ENCODE measurements around the gene EMILIN2. TPM values are rescaled to one million over a fixed set of nuclear protein-coding genes. Genes with fewer than 3 reads are reported as not detected.

Gene EMILIN2
- total and polyA plus RNA-seq, 2 of the 8 experiments (the other 6 are each of a cell fraction or from before 2014, with no cell fraction given), result 6.0 to 7.5 TPM

DNA sequence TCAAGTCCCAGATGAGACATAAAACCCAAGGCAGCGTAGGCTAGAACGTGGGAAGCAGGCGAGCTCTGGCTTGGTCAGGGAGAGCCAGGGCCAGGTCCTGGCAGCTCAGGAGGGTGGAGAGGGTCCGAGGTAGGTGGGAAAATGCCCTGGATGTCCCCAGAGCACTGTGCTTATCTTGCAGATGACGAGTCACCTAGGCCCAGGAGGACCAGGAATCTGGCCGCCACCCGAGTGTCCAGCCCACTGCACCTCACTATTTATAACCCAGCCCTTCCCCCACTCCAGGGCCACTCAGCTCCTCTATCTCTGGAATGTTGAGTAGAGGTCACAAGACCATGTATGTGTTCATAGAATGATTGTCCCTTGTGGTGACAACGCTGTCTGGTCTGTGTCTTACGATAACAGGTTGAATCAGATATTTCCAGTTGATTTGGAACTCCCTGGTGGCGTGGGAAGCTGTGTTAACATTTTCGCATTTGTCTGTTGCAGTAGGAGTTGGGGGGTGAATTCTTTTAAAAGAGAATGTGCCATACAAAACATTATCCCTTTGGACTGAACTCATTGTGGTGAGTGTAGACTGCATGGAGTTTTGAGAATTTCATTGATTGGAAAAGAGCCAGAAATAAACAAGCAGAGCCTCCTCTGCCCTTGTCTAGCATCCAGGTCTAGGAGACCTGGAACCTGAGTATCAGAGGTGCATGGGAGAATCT is 47.5 kb downstream of the EMILIN2 start:
- Histone ChIP-seq H3K36me3 (ENCODE audit: control insufficient read depth in 2 of 4, insufficient read depth in 4 of 4, low read length in 3 of 4) (no peaks in the 10 kb centered on the region), H3K27ac (ENCODE audit: low read depth, low read length) (0 out of 2 replicates have a peak overlapping the region, but pooled peaks have one; percentile 23), H3K79me2 (ENCODE audit: control insufficient read depth in 1 of 2, insufficient read depth in 2 of 2, low read length in 2 of 2) (no peaks in the 10 kb centered on the region), H3K23me2 (ENCODE audit: low read depth, low read length) (no peaks in the 10 kb centered on the region), H2AFZ (ENCODE audit: low read length) (no peak overlapping the region), H3K4me2 (ENCODE audit: insufficient read depth in 1 of 2, low read depth in 2 of 2, low read length in 2 of 2) (no peak overlapping the region), H4K5ac (ENCODE audit: insufficient read length, low read depth, low read length) (no peak overlapping the region), H3K56ac (replicated peaks; ENCODE audit: insufficient read length, low read depth, low read length) (no peak overlapping the region), H2BK12ac (ENCODE audit: low read depth, low read length) (peak overlapping the region; percentile 21; the same call in 1 of the 2 replicates), H3K18ac (ENCODE audit: extremely low read depth, low read length) (no peak overlapping the region), H4K8ac (ENCODE audit: extremely low read depth, insufficient read depth, low read length) (no peak overlapping the region), H3K79me1 (ENCODE audit: low read depth, low read length) (no peaks in the 10 kb centered on the region), H2BK5ac (ENCODE audit: low read depth, low read length) (no peak overlapping the region), H3K9ac (replicated peaks in 1 of 4; ENCODE audit: extremely low read depth in 1 of 4, low read depth in 3 of 4, low read length in 3 of 4) (no peak overlapping the region), H3K4ac (replicated peaks; ENCODE audit: insufficient read length, low read depth, low read length) (no peak overlapping the region), H2BK15ac (ENCODE audit: low read length) (no peak overlapping the region), H3K4me3 (ENCODE audit: extremely low read depth in 1 of 4, insufficient read depth in 2 of 4, low read depth in 3 of 4, low read length in 4 of 4) (no peak overlapping the region), H2BK20ac (ENCODE audit: low read length) (no peak overlapping the region), H4K20me1 (replicated peaks in 1 of 2; ENCODE audit: control insufficient read depth in 1 of 2, insufficient read depth in 2 of 2, low read length in 2 of 2) (no peaks in the 10 kb centered on the region), H3K14ac (ENCODE audit: insufficient read length) (no peak overlapping the region), H2AK5ac (ENCODE audit: low read depth, low read length) (no peak overlapping the region), H2BK120ac (replicated peaks; ENCODE audit: low read depth, low read length) (no peak overlapping the region), H3K4me1 (replicated peaks in 1 of 4; ENCODE audit: control insufficient read depth in 3 of 4, insufficient read depth in 4 of 4, low read length in 3 of 4) (peaks cover 2 to 8% (median 5%) of the 10 kb centered on the region in 4 experiments; a peak in 5 of 7 replicates), H3K9me3 (ENCODE audit: insufficient read depth in 2 of 2, low read depth in 1 of 2, low read length in 1 of 2) (no peaks in the 10 kb centered on the region; a peak in 1 of 4 replicates), H3K27me3 (replicated peaks in 1 of 4; ENCODE audit: control insufficient read depth in 3 of 4, extremely low read depth in 1 of 4, insufficient read depth in 3 of 4, low read length in 3 of 4) (no peaks in the 10 kb centered on the region), H3K23ac (ENCODE audit: insufficient read length) (no peak overlapping the region), H4K91ac (replicated peaks; ENCODE audit: insufficient read length, low read length) (no peak overlapping the region)
- WGBS, 2 experiments (ENCODE audit: extremely low coverage in 1 of 2, insufficient coverage in 1 of 2, insufficient read length in 1 of 2, insufficient replicate concordance in 2 of 2, low coverage in 1 of 2, low lambda C conversion rate in 2 of 2, missing lambda C conversion rate in 1 of 2), result 83% methylated on average over 11 of the region's 11 CpGs; no CpG with 5 or more reads in 1 of the 2 experiments
- POLR2A ChIA-PET (ENCODE audit: partially characterized antibody), result interaction anchor here (1.2 kb wide), 1 partner anchor 10 kb away, joined by 5 read pairs; no protein-coding TSS in a partner anchor
- CTCF ChIA-PET (ENCODE audit: partially characterized antibody), result no interaction called here
- DNase-seq (ENCODE audit: low read depth in 1 of 2, low spot score in 2 of 2) (no peak), FAIRE-seq (no peak)
- TF ChIP-seq SP2 (IDR thresholded peaks at IDR 0.05; ENCODE audit: low read length) (no peak), RXRA (IDR thresholded peaks at IDR 0.05; ENCODE audit: insufficient read depth, low read depth, low read length) (no peak), NRF1 (IDR thresholded peaks at IDR 0.05; ENCODE audit: low read depth, low read length) (no peak), BRCA1 (IDR thresholded peaks at IDR 0.05; ENCODE audit: low read depth, low read length) (no peak), EP300 (IDR thresholded peaks at IDR 0.05; ENCODE audit: borderline replicate concordance in 1 of 2, low read depth in 2 of 2, low read length in 2 of 2) (no peak), TBP (IDR thresholded peaks at IDR 0.05; ENCODE audit: low read depth, low read length) (no peak), JUND (IDR thresholded peaks at IDR 0.05; ENCODE audit: low read length) (no peak), ZNF274 (IDR thresholded peaks at IDR 0.05; ENCODE audit: borderline replicate concordance, extremely low read depth, low read length) (no peak), JUN (IDR thresholded peaks at IDR 0.05; ENCODE audit: low read depth, low read length) (no peak), SAP30 (IDR thresholded peaks at IDR 0.05; ENCODE audit: insufficient read depth, insufficient replicate concordance, low read length) (no peak), TEAD4 (IDR thresholded peaks at IDR 0.05; ENCODE audit: low read depth, low read length) (no peak)
- TF ChIP-seq, protein P1, sequence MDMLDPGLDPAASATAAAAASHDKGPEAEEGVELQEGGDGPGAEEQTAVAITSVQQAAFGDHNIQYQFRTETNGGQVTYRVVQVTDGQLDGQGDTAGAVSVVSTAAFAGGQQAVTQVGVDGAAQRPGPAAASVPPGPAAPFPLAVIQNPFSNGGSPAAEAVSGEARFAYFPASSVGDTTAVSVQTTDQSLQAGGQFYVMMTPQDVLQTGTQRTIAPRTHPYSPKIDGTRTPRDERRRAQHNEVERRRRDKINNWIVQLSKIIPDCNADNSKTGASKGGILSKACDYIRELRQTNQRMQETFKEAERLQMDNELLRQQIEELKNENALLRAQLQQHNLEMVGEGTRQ (IDR thresholded peaks at IDR 0.05; ENCODE audit: low read length), result no peak
